Hindlimb muscle (tissue), 1 donor: ENCODE results near the gene SNAP23. TPM values are rescaled to one million over a fixed set of nuclear protein-coding genes. Genes with fewer than 3 reads are reported as not detected.
A peak's percentile ranks its signal among the peaks of the same experiment; 100 is the strongest.

Experiments
- DNase-seq: peaks from one replicate; pipeline ENCODE4 v3.0.0-alpha.2; 2013
- polyA plus RNA-seq: library from polyadenylated mRNA; unstranded; fragments of 120-200 nt; gene quantifications from one replicate; pipeline ENCODE4 v1.2.1, GENCODE V29; 2013; ENCODE audit not compliant: insufficient read length

Gene SNAP23
- polyA plus RNA-seq, 1 donor: 55.9 TPM

- DNase-seq: peak; percentile 99
Observed at GRCh38 chr15:42575188-42576039, 80.0 kb downstream of the SNAP23 start, which contains the start of gene STARD9. TSS of gene STARD9 (plus strand) at chr15:42575606. CDS start at chr15:42575716, 110 bp downstream.

GRCh38 chr15:42576040-42576594 is 80.7 kb downstream of the SNAP23 start:
- no peak for DNase-seq

GRCh38 chr15:42576776-42577175 is 81.3 kb downstream of the SNAP23 start:
- no peak for DNase-seq

- peak; percentile 45 for DNase-seq
Observed at GRCh38 chr15:42577514-42578031, 82.1 kb downstream of the SNAP23 start.

- no peak for DNase-seq
Observed at GRCh38 chr15:42578984-42579537, 83.6 kb downstream of the SNAP23 start.

- peak; percentile 89 for DNase-seq
Observed at GRCh38 chr15:42581272-42581730, 85.9 kb downstream of the SNAP23 start.

Other genes starting within 250 kb of the SNAP23 start
- gene GANC, start 222.4 kb upstream of the SNAP23 start, polyA plus RNA-seq: 17.0 TPM
- 42.3 TPM for gene TMEM87A, start 222.2 kb upstream of the SNAP23 start, polyA plus RNA-seq
- 544 TPM for gene CAPN3, start 136.1 kb upstream of the SNAP23 start, polyA plus RNA-seq
- 308 TPM for gene ZNF106, start 4.5 kb upstream of the SNAP23 start, polyA plus RNA-seq
- gene LRRC57, start 53.2 kb downstream of the SNAP23 start, polyA plus RNA-seq: 17.3 TPM
- 14.4 TPM for gene HAUS2, start 53.2 kb downstream of the SNAP23 start, polyA plus RNA-seq
- 18.0 TPM for gene STARD9, start 80.0 kb downstream of the SNAP23 start, polyA plus RNA-seq
- gene CDAN1, start 241.5 kb downstream of the SNAP23 start, polyA plus RNA-seq: 20.0 TPM